MV-4-11 (cell line): ENCODE results near the gene ZNF726.
"Not testable (repeated sequence)": the region's sequence is repeated elsewhere in the genome, so short reads cannot be mapped to it uniquely, and the experiment has no call there.

ENCODE experiments used
- DNase-seq: peaks from one replicate; lab custom pipeline; 2025; lab: John Stamatoyannopoulos, UW

ZNF726 gene

GRCh38 chr19:23943411-23943810 is 28.7 kb downstream of the ZNF726 start:
- no peak for DNase-seq

- DNase-seq: peak; percentile 29
These were observed 31.9 kb downstream of the ZNF726 start for GRCh38 chr19:23946569-23946968.

GRCh38 chr19:23949611-23950010 is 34.9 kb downstream of the ZNF726 start:
- DNase-seq: no peak

GRCh38 chr19:23956051-23956450 is 41.4 kb downstream of the ZNF726 start:
- no peak for DNase-seq

GRCh38 chr19:23957660-23958281 is 43.1 kb downstream of the ZNF726 start:
- DNase-seq: no peak

GRCh38 chr19:23963396-23963795 is 48.7 kb downstream of the ZNF726 start:
- DNase-seq: not testable (repeated sequence)

GRCh38 chr19:23963881-23964280 is 49.2 kb downstream of the ZNF726 start:
- DNase-seq: not testable (repeated sequence)

GRCh38 chr19:23964334-23964733 is 49.6 kb downstream of the ZNF726 start:
- DNase-seq: not testable (repeated sequence)

GRCh38 chr19:23969630-23970029 is 54.9 kb downstream of the ZNF726 start:
- DNase-seq: no peak

GRCh38 chr19:23971598-23971997 is 56.9 kb downstream of the ZNF726 start:
- DNase-seq: no peak

- no peak for DNase-seq
These were observed 57.5 kb downstream of the ZNF726 start for GRCh38 chr19:23972161-23972560.

- no peak for DNase-seq
These were observed 60.3 kb downstream of the ZNF726 start for GRCh38 chr19:23974941-23975340.

GRCh38 chr19:23976631-23977030 is 61.9 kb downstream of the ZNF726 start:
- DNase-seq: not testable (repeated sequence)

GRCh38 chr19:23977256-23977655 is 62.6 kb downstream of the ZNF726 start:
- DNase-seq: not testable (repeated sequence)

GRCh38 chr19:23978068-23978467 is 63.4 kb downstream of the ZNF726 start:
- DNase-seq: no peak

GRCh38 chr19:23980805-23981204 is 66.1 kb downstream of the ZNF726 start:
- DNase-seq: no peak

GRCh38 chr19:23981863-23982262 is 67.2 kb downstream of the ZNF726 start:
- DNase-seq: no peak

GRCh38 chr19:23983406-23983805 is 68.7 kb downstream of the ZNF726 start:
- no peak for DNase-seq
